GM18909 (cell line): ENCODE data around the gene LRRC61.

Experiments used
- ATAC-seq: cut with Tn5 transposase; IDR thresholded peaks from one replicate; pipeline ENCODE4 v1.9.1; 2021; ENCODE audit warnings: mild to moderate bottlenecking; ENCODE audit not compliant: unreplicated experiment, poor library complexity

The LRRC61 gene

GRCh38 chr7:150329331-150330120 is 6.4 kb downstream of the LRRC61 start:
- no peak for ATAC-seq

GRCh38 chr7:150330211-150330885 is 7.2 kb downstream of the LRRC61 start:
- no peak for ATAC-seq

- no peak for ATAC-seq
Observed at GRCh38 chr7:150332852-150333635, 9.9 kb downstream of the LRRC61 start.

- no peak for ATAC-seq
Observed at GRCh38 chr7:150333659-150334058, 10.5 kb downstream of the LRRC61 start.

GRCh38 chr7:150334108-150334507 is 11.0 kb downstream of the LRRC61 start:
- no peak for ATAC-seq

- ATAC-seq = no peak
Observed at GRCh38 chr7:150335108-150335773, 12.1 kb downstream of the LRRC61 start.

GRCh38 chr7:150335774-150336112 is 12.6 kb downstream of the LRRC61 start:
- ATAC-seq = no peak

- ATAC-seq = no peak
Observed at GRCh38 chr7:150336746-150337145, 13.6 kb downstream of the LRRC61 start.

GRCh38 chr7:150337179-150337578 is 14.0 kb downstream of the LRRC61 start:
- no peak for ATAC-seq

GRCh38 chr7:150337659-150338081 is 14.5 kb downstream of the LRRC61 start:
- no peak for ATAC-seq

- ATAC-seq = no peak
Observed at GRCh38 chr7:150338166-150338829, 15.1 kb downstream of the LRRC61 start.

GRCh38 chr7:150339409-150339809 is 16.3 kb downstream of the LRRC61 start:
- no peak for ATAC-seq

GRCh38 chr7:150340024-150340749 is 17.0 kb downstream of the LRRC61 start:
- ATAC-seq = peak; percentile 60

GRCh38 chr7:150340875-150341262 is 17.7 kb downstream of the LRRC61 start:
- ATAC-seq = no peak

GRCh38 chr7:150341263-150342120 is 18.3 kb downstream of the LRRC61 start, which contains the start of gene RARRES2:
TSS of gene RARRES2 (minus strand) at chr7:150341629. CDS start at chr7:150340609, 1,020 bp downstream.
- no peak for ATAC-seq

GRCh38 chr7:150342121-150342408 is 18.9 kb downstream of the LRRC61 start:
- no peak for ATAC-seq

- ATAC-seq = no peak
Observed at GRCh38 chr7:150343225-150343624, 20.1 kb downstream of the LRRC61 start.

GRCh38 chr7:150344299-150344698 is 21.1 kb downstream of the LRRC61 start:
- no peak for ATAC-seq

GRCh38 chr7:150345012-150345411 is 21.9 kb downstream of the LRRC61 start:
- ATAC-seq = no peak
